ENCODE results near the gene PXDN. TPM values are rescaled to one million over a fixed set of nuclear protein-coding genes. Genes with fewer than 3 reads are reported as not detected.

Gene PXDN
- total and polyA plus RNA-seq, 4 donors, result 10.6 to 109 (median 81.7) TPM

DNA sequence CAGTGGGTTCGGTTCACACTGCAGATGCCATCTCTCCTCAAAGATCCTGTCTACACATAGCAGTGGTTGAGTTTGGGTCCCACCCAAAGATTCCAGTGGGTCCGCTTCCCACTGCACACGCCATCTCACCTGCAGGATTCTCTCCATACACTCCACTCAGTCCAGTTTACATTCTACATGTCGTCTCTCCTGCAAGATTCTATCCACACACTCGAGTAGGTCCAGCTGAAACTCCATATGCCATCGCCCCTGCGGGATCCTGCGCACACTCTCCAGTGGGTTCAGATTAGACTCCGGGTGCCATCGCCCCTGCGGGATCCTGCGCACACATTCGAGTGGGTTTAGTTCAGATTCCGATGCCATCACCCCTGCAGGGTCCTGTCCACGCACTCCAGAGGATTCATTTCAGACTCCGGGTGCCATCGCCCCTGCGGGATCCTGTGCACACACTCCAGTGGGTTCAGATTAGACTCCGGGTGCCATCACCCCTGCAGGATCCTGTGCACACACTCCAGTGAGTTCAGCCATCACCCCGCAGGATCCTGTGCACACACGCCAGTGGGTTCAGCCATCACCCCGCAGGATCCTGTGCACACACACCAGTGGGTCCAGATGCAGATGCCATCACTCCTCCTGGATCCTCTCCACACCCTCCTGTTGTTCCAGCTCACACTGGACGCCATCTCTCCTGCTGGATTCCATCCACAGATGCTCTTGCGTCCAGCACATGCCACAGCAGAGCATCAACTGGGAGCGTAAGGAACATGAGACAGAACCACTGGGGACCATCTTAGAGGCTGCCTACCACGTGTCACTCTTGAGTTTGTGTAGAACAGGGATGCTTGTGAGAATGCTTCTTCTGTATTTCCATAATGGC is 3.0 kb upstream of the PXDN start:
- DNase-seq (peak in 1 of 2 donors; percentile 68), ATAC-seq (ENCODE audit: low FRiP score) (no peak)
- Histone ChIP-seq H3K36me3 (ENCODE audit: control insufficient read depth in 1 of 2, insufficient read depth in 2 of 2, low read length in 1 of 2) (no peaks in the 10 kb centered on the region), H3K4me3 (ENCODE audit: low read length in 2 of 2) (no peak overlapping the region), H3K27me3 (ENCODE audit: control insufficient read depth in 1 of 2, insufficient read depth in 2 of 2, low read length in 1 of 2) (no peaks in the 10 kb centered on the region), H3K9me3 (ENCODE audit: control insufficient read depth, low read length) (no peaks in the 10 kb centered on the region), H3K4me1 (ENCODE audit: control insufficient read depth in 1 of 2, insufficient read depth in 2 of 2, low read length in 2 of 2) (no peaks in the 10 kb centered on the region), H3K27ac (ENCODE audit: low read depth in 1 of 2, low read length in 2 of 2) (no peak overlapping the region)
- 81 to 83% methylated on average over 26 of the region's 26 CpGs for WGBS, 2 donors
- intact Hi-C loops (cut with DNase I), result loop anchor here in 1 of 2 donors (5.0 to 10.0 kb wide), 2 partner anchors 67 to 155 kb away; no protein-coding TSS in a partner anchor

DNA sequence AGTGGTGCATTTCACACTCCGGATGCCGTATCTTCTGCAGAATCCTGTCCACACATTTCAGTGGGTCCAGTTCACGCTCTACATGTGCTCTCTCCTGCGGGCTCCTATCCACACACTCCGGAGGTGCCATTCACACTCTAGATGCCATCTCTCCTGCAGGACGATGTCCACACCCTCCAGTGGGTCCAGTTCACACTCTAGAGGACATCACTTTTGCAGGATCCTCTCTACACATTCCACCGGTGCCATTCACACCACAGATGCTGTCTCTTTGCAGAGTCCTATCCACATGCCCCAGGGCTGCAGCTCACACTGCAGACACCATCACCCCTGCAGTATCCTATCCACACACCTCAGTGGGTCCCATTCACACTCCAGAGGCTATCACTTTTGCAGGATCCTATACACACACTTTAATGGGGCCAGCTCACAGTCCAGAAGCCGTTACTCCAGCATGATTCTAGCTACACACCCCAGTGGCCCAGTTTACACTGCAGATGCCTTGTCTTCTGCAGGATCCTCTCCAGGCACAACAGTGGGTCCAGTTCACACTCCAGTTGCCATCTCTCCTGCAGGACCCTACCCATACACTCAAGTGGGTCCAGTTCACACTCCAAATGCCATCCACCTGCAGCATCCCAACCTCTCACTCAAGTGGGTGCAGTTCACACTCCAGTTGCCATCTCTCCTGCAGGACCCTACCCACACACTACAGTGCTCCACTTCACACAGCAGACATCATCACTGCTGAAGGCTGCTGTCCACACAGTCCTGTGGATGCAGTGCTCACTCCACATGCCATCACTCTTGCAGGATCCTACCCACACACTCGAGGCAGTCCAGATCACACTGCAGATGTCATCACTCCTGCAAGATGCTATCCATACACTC is 2.1 kb upstream of the PXDN start:
- whole genome bisulfite sequencing, 2 donors, result 87 to 91% methylated on average over 9 of the region's 9 CpGs
- H3K4me1 ChIP-seq (ENCODE audit: control insufficient read depth in 1 of 2, insufficient read depth in 2 of 2, low read length in 2 of 2), result no peaks in the 10 kb centered on the region
- no peak overlapping the region for H3K27ac ChIP-seq (ENCODE audit: low read depth in 1 of 2, low read length in 2 of 2)
- no peak for ATAC-seq (ENCODE audit: low FRiP score)
- H3K9me3 ChIP-seq (ENCODE audit: control insufficient read depth, low read length), result no peaks in the 10 kb centered on the region
- no peaks in the 10 kb centered on the region for H3K36me3 ChIP-seq (ENCODE audit: control insufficient read depth in 1 of 2, insufficient read depth in 2 of 2, low read length in 1 of 2)
- no peak overlapping the region for H3K4me3 ChIP-seq (ENCODE audit: low read length in 2 of 2)
- H3K27me3 ChIP-seq (ENCODE audit: control insufficient read depth in 1 of 2, insufficient read depth in 2 of 2, low read length in 1 of 2), result no peaks in the 10 kb centered on the region
- peak in 1 of 2 donors; percentile 30 for DNase-seq
- intact Hi-C loops (cut with DNase I), result loop anchor here in 1 of 2 donors (5.0 to 10.0 kb wide), 2 partner anchors 68 to 154 kb away; no protein-coding TSS in a partner anchor

DNA sequence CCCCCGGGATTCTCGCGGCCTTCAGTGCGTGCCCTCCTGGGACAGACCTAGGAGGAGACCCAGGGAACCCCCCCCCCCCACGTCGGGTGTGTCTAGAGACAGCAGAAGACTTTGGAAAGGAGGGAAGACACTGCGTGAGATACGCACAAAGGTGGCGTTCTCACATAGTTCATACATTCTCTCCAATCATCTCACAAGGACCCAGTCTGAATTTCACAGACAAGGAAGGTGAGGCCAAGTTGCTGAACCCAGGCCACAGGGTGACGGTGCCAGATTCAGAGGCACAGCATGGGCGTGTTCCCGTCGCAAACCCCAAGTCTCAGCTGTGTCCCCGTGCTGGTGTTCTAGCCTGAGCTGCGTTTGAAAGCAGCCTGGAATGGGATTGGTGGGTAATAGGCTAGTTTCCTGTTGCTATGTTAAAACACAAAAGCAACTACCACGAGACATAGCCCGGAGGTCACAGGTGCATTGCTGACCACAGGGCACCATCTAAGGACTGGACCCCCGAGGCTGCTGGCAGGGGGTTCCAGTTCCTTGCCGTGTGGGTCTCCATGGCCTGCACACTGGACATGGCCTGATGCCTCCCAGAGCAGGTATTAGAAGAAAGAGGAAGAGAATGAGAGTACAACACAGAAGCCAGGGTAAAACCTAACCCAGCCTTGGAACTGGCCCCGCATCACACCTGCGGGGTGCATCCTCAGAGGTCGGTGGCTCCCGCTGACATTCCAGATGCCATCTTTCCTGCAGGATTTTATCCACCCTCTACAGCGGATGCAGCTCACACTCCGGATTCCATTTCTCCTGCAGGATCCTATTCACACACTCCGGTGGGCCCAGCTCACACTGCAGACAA is 1.1 kb upstream of the PXDN start:
- Histone ChIP-seq H3K4me1 (ENCODE audit: control insufficient read depth in 1 of 2, insufficient read depth in 2 of 2, low read length in 2 of 2) (no peaks in the 10 kb centered on the region), H3K36me3 (ENCODE audit: control insufficient read depth in 1 of 2, insufficient read depth in 2 of 2, low read length in 1 of 2) (no peaks in the 10 kb centered on the region), H3K4me3 (ENCODE audit: low read length in 2 of 2) (peak overlapping the region; percentile 79 to 89), H3K27me3 (ENCODE audit: control insufficient read depth in 1 of 2, insufficient read depth in 2 of 2, low read length in 1 of 2) (no peaks in the 10 kb centered on the region), H3K9me3 (ENCODE audit: control insufficient read depth, low read length) (no peaks in the 10 kb centered on the region), H3K27ac (ENCODE audit: low read depth in 1 of 2, low read length in 2 of 2) (peak overlapping the region in 1 of 2 donors; percentile 86)
- 33 to 34% methylated on average over 26 of the region's 26 CpGs for WGBS, 2 donors
- DNase-seq, result peak in 1 of 2 donors; percentile 68
- ATAC-seq (ENCODE audit: low FRiP score), result no peak
- intact Hi-C loops (cut with DNase I), result loop anchor here in 1 of 2 donors (5.0 to 10.0 kb wide), 2 partner anchors 69 to 153 kb away; no protein-coding TSS in a partner anchor

GRCh38 chr2:1744151-1744445 is 217 bp downstream of the PXDN start:
- intact Hi-C loops (cut with DNase I), result loop anchor here in 1 of 2 donors (10.0 kb wide), 1 partner anchor 71 kb away; no protein-coding TSS in a partner anchor
- Histone ChIP-seq H3K4me1 (ENCODE audit: control insufficient read depth in 1 of 2, insufficient read depth in 2 of 2, low read length in 2 of 2) (no peaks in the 10 kb centered on the region), H3K27me3 (ENCODE audit: control insufficient read depth in 1 of 2, insufficient read depth in 2 of 2, low read length in 1 of 2) (no peaks in the 10 kb centered on the region), H3K36me3 (ENCODE audit: control insufficient read depth in 1 of 2, insufficient read depth in 2 of 2, low read length in 1 of 2) (no peaks in the 10 kb centered on the region), H3K9me3 (ENCODE audit: control insufficient read depth, low read length) (no peaks in the 10 kb centered on the region), H3K4me3 (ENCODE audit: low read length in 2 of 2) (peak overlapping the region; percentile 79 to 89), H3K27ac (ENCODE audit: low read depth in 1 of 2, low read length in 2 of 2) (peak overlapping the region; percentile 86 to 89)
- ATAC-seq (ENCODE audit: low FRiP score) (peak; percentile 29), DNase-seq (no peak)
- 0 to 1% methylated on average over 11 to 33 of the region's 33 CpGs for WGBS, 2 donors

DNA sequence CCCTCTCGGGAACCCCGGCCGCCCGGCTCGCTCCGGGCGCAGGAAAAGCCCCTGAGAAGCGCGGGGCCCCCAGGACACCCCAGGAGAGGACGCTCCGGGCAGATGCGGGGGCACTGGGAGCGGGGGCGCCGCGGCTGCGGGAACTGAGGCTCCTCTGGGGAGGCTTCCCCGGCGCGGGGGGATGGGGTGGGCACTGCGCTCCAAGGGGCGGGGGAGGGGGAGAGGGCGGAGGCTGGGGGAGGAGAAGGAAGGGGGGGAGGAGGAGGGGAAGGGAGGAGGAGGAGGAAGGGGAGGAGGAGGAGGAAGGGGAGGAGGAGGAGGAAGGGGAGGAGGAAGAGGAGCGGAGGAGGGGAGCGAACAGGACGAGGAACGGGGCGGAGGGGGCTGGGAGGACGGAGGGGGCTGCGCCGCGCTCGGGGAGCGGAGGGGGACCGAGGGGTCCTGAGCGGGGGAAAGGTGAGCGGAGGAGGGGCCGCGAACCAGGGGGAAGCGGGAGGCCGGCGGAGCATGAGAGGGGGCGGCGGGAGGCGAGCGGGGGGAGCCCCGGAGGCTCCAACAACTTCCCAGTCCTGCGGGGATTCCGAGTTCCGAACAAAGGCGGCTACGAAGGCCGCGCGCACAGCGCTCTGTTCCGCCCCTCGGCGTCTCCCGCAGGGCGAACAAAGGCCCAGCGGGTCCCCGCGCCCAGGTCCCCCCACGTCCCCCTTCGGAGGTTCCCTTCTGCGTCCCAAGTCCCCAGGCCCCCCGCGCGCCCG is 742 bp downstream of the PXDN start:
- Histone ChIP-seq H3K4me3 (ENCODE audit: low read length in 2 of 2) (peak overlapping the region; percentile 79 to 89), H3K36me3 (ENCODE audit: control insufficient read depth in 1 of 2, insufficient read depth in 2 of 2, low read length in 1 of 2) (no peaks in the 10 kb centered on the region), H3K4me1 (ENCODE audit: control insufficient read depth in 1 of 2, insufficient read depth in 2 of 2, low read length in 2 of 2) (no peaks in the 10 kb centered on the region), H3K9me3 (ENCODE audit: control insufficient read depth, low read length) (no peaks in the 10 kb centered on the region), H3K27me3 (ENCODE audit: control insufficient read depth in 1 of 2, insufficient read depth in 2 of 2, low read length in 1 of 2) (no peaks in the 10 kb centered on the region), H3K27ac (ENCODE audit: low read depth in 1 of 2, low read length in 2 of 2) (peak overlapping the region; percentile 92 to 98)
- WGBS, 2 donors, result 0 to 1% methylated on average over 29 to 70 of the region's 71 CpGs
- ATAC-seq (ENCODE audit: low FRiP score), result peak; percentile 44
- peak in 1 of 2 donors; percentile 88 for DNase-seq
- intact Hi-C loops (cut with DNase I), result loop anchor here (2.0 to 10.0 kb wide), 4 partner anchors 71 to 151 kb away; no protein-coding TSS in a partner anchor

DNA sequence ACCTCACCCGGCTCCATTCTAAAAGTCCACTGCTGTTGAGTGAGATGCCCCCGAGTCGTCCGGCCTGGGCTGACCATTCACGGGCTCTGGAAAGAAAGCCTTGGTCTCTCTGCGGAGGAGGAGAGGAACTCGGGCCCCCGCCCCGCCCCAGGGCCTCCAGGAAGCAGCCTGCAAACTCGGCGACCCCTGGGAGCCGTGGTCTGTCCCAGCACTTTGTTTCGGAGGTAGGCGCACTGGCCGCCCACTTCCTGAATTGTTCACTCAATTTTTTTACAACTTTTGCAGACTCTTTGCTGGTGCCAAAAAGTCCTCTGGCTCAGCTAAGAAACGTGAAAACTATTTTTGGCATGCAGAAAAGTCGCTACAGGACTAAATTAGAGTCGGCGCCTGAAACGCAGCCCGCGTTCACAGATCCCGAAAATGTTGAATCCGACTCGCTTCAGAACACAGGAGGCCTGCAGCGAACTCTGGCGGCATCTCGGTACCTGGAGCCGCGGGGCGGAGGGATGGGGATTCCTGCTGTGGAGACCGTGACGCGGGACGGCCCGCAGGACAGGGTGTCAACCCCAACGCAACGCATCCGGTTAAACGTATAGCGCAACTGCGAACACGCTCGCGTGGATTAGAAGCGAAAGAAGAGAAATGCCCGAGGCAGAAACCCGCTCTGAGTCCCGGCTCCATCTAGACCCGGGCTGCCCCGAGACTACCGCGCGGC is 1.5 kb downstream of the PXDN start:
- Histone ChIP-seq H3K4me1 (ENCODE audit: control insufficient read depth in 1 of 2, insufficient read depth in 2 of 2, low read length in 2 of 2) (no peaks in the 10 kb centered on the region), H3K27ac (ENCODE audit: low read depth in 1 of 2, low read length in 2 of 2) (peak overlapping the region; percentile 97 to 98), H3K4me3 (ENCODE audit: low read length in 2 of 2) (peak overlapping the region; percentile 79 to 89), H3K36me3 (ENCODE audit: control insufficient read depth in 1 of 2, insufficient read depth in 2 of 2, low read length in 1 of 2) (no peaks in the 10 kb centered on the region), H3K27me3 (ENCODE audit: control insufficient read depth in 1 of 2, insufficient read depth in 2 of 2, low read length in 1 of 2) (no peaks in the 10 kb centered on the region), H3K9me3 (ENCODE audit: control insufficient read depth, low read length) (no peaks in the 10 kb centered on the region)
- ATAC-seq (ENCODE audit: low FRiP score), result peak; percentile 77
- WGBS, 2 donors, result 1% methylated on average over 53 to 54 of the region's 54 CpGs
- DNase-seq, result peak; percentile 88 to 95
- intact Hi-C loops (cut with DNase I), result loop anchor here (1.0 to 10.0 kb wide), 5 partner anchors 12 to 150 kb away; no protein-coding TSS in a partner anchor

- Histone ChIP-seq H3K27me3 (ENCODE audit: control insufficient read depth in 1 of 2, insufficient read depth in 2 of 2, low read length in 1 of 2) (no peaks in the 10 kb centered on the region), H3K9me3 (ENCODE audit: control insufficient read depth, low read length) (no peaks in the 10 kb centered on the region), H3K27ac (ENCODE audit: low read depth in 1 of 2, low read length in 2 of 2) (peak overlapping the region; percentile 51 to 97), H3K4me1 (ENCODE audit: control insufficient read depth in 1 of 2, insufficient read depth in 2 of 2, low read length in 2 of 2) (no peaks in the 10 kb centered on the region), H3K4me3 (ENCODE audit: low read length in 2 of 2) (peak overlapping the region; percentile 32 to 70), H3K36me3 (ENCODE audit: control insufficient read depth in 1 of 2, insufficient read depth in 2 of 2, low read length in 1 of 2) (no peaks in the 10 kb centered on the region)
- intact Hi-C loops (cut with DNase I), result loop anchor here (1.0 to 10.0 kb wide), 5 partner anchors 11 to 149 kb away; no protein-coding TSS in a partner anchor
- no peak for ATAC-seq (ENCODE audit: low FRiP score)
- peak in 1 of 2 donors; percentile 39 for DNase-seq
- WGBS, 2 donors, result 12 to 14% methylated on average over 13 of the region's 13 CpGs
These were observed 2.0 kb downstream of the PXDN start for GRCh38 chr2:1742301-1742680.
